ENCODE results near the gene VSIR. TPM values are rescaled to one million over a fixed set of nuclear protein-coding genes. Genes with fewer than 3 reads are reported as not detected.

Gene VSIR
- total and polyA plus RNA-seq, 4 donors: 32.3 to 244 (median 84.5) TPM

DNA sequence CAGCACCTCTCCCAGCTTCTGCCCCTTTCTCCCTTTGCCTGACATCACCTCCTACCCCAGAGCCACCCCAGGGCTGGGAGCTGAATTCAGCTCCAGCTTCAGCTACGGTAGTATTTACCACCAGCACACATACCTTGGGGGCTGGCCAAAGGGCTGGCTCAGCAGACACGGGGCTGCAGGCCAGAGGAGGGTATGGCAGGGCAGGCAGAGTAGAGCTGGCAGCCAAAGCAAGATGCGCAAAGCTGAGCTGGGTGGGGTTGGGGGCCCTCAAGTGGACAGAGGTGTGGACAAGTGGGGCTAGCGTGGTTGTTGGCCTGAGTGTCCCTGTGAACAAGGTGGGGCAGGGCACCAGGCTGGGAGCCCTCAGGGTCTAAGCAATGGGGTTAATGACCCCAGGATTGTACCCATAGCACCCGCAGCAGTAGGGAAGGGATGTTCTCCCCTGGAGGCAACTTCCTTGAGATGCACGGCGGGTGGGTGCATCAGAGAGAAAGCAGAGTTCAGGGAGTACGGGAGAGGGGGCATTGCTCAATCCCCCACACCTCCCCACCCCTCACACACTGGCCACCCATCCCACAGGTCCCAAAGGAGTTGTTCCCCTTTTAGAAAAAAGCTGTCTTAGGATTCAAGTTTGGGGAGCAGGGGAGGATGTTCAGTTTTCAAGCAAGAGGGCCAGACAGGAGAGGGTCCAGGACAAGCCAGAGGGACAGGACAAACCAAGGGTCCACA lies 8.0 kb downstream of the VSIR start:
- Histone ChIP-seq H3K27me3 (ENCODE audit: control insufficient read depth in 3 of 3, insufficient read depth in 3 of 3, low read length in 2 of 3) (no peaks in the 10 kb centered on the region), H3K27ac (ENCODE audit: low read depth in 1 of 2, low read length in 1 of 2) (peak overlapping the region; percentile 80 to 92), H3K9ac (ENCODE audit: insufficient read depth in 1 of 2, low read length in 2 of 2) (no peak overlapping the region), H3K9me3 (ENCODE audit: control insufficient read depth in 4 of 4, insufficient read depth in 3 of 4, low read length in 3 of 4) (no peaks in the 10 kb centered on the region), H3K4me3 (no peak overlapping the region), H3K36me3 (ENCODE audit: control insufficient read depth in 4 of 4, insufficient read depth in 4 of 4, low read length in 4 of 4) (peaks cover 0 to 12% (median 0%) of the 10 kb centered on the region in 4 donors), H3K4me1 (ENCODE audit: control insufficient read depth in 5 of 5, insufficient read depth in 5 of 5, low read length in 5 of 5) (peaks cover 0 to 56% (median 15%) of the 10 kb centered on the region in 5 donors)
- TF ChIP-seq, protein P1, sequence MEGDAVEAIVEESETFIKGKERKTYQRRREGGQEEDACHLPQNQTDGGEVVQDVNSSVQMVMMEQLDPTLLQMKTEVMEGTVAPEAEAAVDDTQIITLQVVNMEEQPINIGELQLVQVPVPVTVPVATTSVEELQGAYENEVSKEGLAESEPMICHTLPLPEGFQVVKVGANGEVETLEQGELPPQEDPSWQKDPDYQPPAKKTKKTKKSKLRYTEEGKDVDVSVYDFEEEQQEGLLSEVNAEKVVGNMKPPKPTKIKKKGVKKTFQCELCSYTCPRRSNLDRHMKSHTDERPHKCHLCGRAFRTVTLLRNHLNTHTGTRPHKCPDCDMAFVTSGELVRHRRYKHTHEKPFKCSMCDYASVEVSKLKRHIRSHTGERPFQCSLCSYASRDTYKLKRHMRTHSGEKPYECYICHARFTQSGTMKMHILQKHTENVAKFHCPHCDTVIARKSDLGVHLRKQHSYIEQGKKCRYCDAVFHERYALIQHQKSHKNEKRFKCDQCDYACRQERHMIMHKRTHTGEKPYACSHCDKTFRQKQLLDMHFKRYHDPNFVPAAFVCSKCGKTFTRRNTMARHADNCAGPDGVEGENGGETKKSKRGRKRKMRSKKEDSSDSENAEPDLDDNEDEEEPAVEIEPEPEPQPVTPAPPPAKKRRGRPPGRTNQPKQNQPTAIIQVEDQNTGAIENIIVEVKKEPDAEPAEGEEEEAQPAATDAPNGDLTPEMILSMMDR (IDR thresholded peaks at IDR 0.05; ENCODE audit: control extremely low read depth, extremely low read depth): no peak
- ATAC-seq (ENCODE audit: insufficient read depth, low FRiP score) (no peak), DNase-seq (no peak)
- WGBS, 2 donors: 38 to 50% methylated on average over 8 of the region's 8 CpGs

GRCh38 chr10:71763352-71764127 lies 9.8 kb downstream of the VSIR start:
- Histone ChIP-seq H3K36me3 (ENCODE audit: control insufficient read depth in 4 of 4, insufficient read depth in 4 of 4, low read length in 4 of 4) (peaks cover 0 to 12% (median 0%) of the 10 kb centered on the region in 4 donors), H3K4me3 (no peak overlapping the region), H3K4me1 (ENCODE audit: control insufficient read depth in 5 of 5, insufficient read depth in 5 of 5, low read length in 5 of 5) (peaks cover 0 to 49% (median 15%) of the 10 kb centered on the region in 5 donors), H3K9me3 (ENCODE audit: control insufficient read depth in 4 of 4, insufficient read depth in 3 of 4, low read length in 3 of 4) (no peaks in the 10 kb centered on the region), H3K27ac (ENCODE audit: low read depth in 1 of 2, low read length in 1 of 2) (peak overlapping the region in 1 of 2 donors; percentile 46), H3K27me3 (ENCODE audit: control insufficient read depth in 3 of 3, insufficient read depth in 3 of 3, low read length in 2 of 3) (no peaks in the 10 kb centered on the region), H3K9ac (ENCODE audit: insufficient read depth in 1 of 2, low read length in 2 of 2) (no peak overlapping the region)
- TF ChIP-seq, protein P1 (IDR thresholded peaks at IDR 0.05; ENCODE audit: control extremely low read depth, extremely low read depth): no peak
- WGBS, 2 donors: 57 to 68% methylated on average over 11 of the region's 11 CpGs
- no peak for ATAC-seq (ENCODE audit: insufficient read depth, low FRiP score)
- DNase-seq: peak in 2 of 3 donors; percentile 15 to 35

- H3K4me3 ChIP-seq: no peak overlapping the region
- TF ChIP-seq, protein P1 (IDR thresholded peaks at IDR 0.05; ENCODE audit: control extremely low read depth, extremely low read depth): no peak
- H3K36me3 ChIP-seq (ENCODE audit: control insufficient read depth in 4 of 4, insufficient read depth in 4 of 4, low read length in 4 of 4): peaks cover 0 to 16% (median 0%) of the 10 kb centered on the region in 4 donors
Measured at GRCh38 chr10:71762324-71762723, 11.0 kb downstream of the VSIR start.

More at GRCh38 chr10:71762324-71762723, 11.0 kb downstream of the VSIR start:
- no peaks in the 10 kb centered on the region for H3K9me3 ChIP-seq (ENCODE audit: control insufficient read depth in 4 of 4, insufficient read depth in 3 of 4, low read length in 3 of 4)
- H3K27me3 ChIP-seq (ENCODE audit: control insufficient read depth in 3 of 3, insufficient read depth in 3 of 3, low read length in 2 of 3): no peaks in the 10 kb centered on the region
- DNase-seq: no peak
- 85 to 88% methylated on average over 5 of the region's 5 CpGs for WGBS, 2 donors
- no peak for ATAC-seq (ENCODE audit: insufficient read depth, low FRiP score)
- H3K9ac ChIP-seq (ENCODE audit: insufficient read depth in 1 of 2, low read length in 2 of 2): no peak overlapping the region
- peaks cover 0 to 43% (median 10%) of the 10 kb centered on the region in 5 donors for H3K4me1 ChIP-seq (ENCODE audit: control insufficient read depth in 5 of 5, insufficient read depth in 5 of 5, low read length in 5 of 5)
- H3K27ac ChIP-seq (ENCODE audit: low read depth in 1 of 2, low read length in 1 of 2): peak overlapping the region in 1 of 2 donors; percentile 21
